Measurements from ENCODE around the gene CIB2. TPM values are rescaled to one million over a fixed set of nuclear protein-coding genes. Genes with fewer than 3 reads are reported as not detected.

Gene CIB2
- total and polyA plus RNA-seq, 2 donors = 6.9 to 11.4 TPM

DNA sequence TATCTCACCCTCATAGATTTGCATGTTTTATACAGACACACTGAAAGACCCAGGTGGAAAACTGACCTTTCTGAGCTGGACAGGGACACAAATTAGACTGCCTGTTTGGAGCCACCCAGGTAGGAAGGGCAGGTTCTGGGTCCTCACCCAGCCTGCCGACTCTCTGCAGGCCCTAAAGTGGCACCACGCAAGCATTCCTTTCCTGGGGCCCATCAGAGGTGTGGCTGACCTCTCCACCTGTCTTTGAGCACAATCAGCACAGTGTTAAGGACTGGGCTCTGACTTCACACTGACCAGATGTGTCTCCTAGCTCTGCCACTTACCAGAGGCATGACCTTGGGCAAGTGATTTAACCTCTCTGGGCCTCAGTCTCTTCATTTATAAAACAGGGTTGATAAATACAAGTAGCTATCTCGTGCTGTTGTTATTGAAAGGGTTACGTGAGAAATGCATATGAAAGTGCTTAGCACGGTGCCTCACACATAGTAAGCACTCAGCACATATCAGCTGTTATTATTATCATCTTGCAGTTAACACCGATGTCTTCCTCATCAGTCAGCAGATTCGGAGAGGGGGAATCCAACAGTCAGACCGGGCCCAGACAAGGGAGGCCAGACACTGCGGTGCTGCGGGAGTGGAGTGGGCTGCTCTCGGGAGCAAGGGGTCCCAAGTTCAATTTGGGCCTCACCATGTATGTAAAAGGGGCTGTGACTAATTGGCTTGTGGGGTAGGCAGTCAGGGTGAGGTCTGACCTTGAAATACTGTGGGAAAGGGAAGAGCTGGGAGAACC lies 51.8 kb downstream of the CIB2 start:
- Histone ChIP-seq H3K36me3 (ENCODE audit: insufficient read depth) (no peaks in the 10 kb centered on the region), H3K4me1 (ENCODE audit: insufficient read depth) (peaks cover 3% of the 10 kb centered on the region), H3K27ac (ENCODE audit: low read depth) (no peak overlapping the region), H3K4me3 (ENCODE audit: low read depth, low read length) (no peak overlapping the region)
- WGBS = 87% methylated on average over 11 of the region's 11 CpGs
- no peak for DNase-seq (ENCODE audit: extremely low spot score)

- no peaks in the 10 kb centered on the region for H3K36me3 ChIP-seq (ENCODE audit: insufficient read depth)
- H3K4me3 ChIP-seq (ENCODE audit: low read depth, low read length) = peak overlapping the region; percentile 94
- WGBS = 13% methylated on average over 7 of the region's 7 CpGs
- H3K27ac ChIP-seq (ENCODE audit: low read depth) = peak overlapping the region; percentile 88
- peaks cover 1% of the 10 kb centered on the region for H3K4me1 ChIP-seq (ENCODE audit: insufficient read depth)
- no peak for DNase-seq (ENCODE audit: extremely low spot score)
These were observed 53.4 kb downstream of the CIB2 start for GRCh38 chr15:78077871-78078210.

DNA sequence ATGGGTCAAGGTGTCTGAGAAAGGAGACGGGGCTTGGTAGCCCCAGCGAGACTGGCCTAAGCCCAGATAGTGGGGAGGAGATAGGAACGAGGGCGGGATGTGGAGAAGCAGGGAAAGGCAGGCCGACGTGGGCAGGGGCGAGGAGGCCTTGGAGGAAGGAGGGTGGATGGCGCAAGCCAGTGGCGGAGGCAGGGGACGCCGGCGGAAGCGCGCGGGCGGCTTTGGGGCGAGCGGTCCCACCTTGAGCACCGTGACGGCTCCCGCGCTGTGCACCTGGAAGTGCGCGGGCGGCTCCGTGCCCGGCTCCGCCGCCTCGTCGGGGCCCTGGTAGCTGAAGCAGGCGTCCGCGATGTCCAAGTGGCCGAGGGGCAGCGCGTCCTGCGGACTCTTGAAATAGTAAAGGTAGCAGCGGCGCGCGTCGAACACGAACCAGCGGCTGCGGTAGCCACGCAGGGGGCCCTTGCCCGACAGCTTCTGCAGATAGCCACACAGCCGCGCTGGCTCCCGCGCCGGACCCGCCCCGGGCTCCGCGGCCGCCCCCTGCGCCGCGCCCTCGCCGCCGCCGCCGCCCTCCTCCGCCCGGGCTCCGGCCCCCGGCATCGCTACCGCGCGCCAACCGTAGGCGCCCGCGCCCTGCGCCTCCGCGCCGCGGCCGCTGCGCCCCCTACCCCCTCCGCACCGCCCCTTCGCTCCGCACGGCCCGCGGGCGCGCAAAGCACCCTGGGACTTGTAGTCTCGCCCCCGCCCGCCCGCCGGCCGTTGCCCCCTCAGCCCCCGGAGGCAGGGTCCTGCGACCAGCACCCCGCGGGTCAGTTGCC lies 54.0 kb downstream of the CIB2 start, which contains the start of gene TBC1D2B:
Gene TBC1D2B, minus strand, starts transcription at position 659 of the 818 bp plus-strand sequence. Its CDS starts 59 bp downstream, at position 600.
- H3K4me1 ChIP-seq (ENCODE audit: insufficient read depth) = no peaks in the 10 kb centered on the region
- peak within 1 kb of the TSS; percentile 94 for H3K4me3 ChIP-seq (ENCODE audit: low read depth, low read length)
- DNase-seq (ENCODE audit: extremely low spot score) = no peak
- peak within 1 kb of the TSS; percentile 88 for H3K27ac ChIP-seq (ENCODE audit: low read depth)
- H3K36me3 ChIP-seq (ENCODE audit: insufficient read depth) = no peaks in the 10 kb centered on the region
- WGBS = under 1% methylated on average over 103 of the region's 104 CpGs

DNA sequence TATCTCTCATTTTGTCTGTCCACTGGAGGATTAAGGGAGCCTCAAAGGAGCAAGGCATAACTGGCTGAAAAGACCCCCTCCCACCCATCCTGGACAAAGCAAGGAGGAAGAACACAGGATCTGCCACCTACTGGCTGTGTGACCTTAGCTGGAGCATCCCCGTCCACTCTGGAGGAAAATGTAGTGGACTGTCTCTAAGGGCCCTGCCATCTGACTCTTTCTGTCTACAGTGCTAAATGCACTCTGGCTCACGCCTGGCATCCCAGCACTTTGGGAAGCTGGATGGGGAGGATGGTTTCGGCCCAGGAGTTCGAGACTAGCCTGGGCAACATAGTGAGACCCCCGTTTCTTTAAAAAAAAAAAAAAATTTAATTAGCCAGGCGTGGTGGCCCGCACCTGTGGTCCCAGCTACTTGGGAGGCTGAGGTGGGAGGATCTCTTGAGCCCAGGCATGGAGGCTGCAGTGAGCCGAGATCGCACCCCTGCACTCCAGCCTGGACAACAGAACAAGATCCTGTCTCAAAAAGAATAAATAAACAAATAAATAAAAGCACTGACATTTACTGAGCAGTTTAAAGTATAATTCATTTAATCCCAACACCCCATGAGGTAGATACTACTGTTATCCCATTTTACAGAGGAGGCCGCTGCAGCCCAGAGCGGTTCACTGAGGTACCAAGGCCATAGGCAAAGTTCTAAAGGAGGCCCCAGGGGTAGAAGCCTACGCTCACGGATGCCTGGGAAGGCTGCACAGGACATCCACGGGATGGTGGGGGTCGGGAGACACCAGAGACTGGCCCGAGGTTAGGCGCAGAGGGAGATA lies 54.8 kb downstream of the CIB2 start:
- Histone ChIP-seq H3K36me3 (ENCODE audit: insufficient read depth) (no peaks in the 10 kb centered on the region), H3K4me3 (ENCODE audit: low read depth, low read length) (peak overlapping the region; percentile 94), H3K4me1 (ENCODE audit: insufficient read depth) (no peaks in the 10 kb centered on the region), H3K27ac (ENCODE audit: low read depth) (peak overlapping the region; percentile 88)
- no peak for DNase-seq (ENCODE audit: extremely low spot score)
- WGBS = 39% methylated on average over 17 of the region's 17 CpGs

DNA sequence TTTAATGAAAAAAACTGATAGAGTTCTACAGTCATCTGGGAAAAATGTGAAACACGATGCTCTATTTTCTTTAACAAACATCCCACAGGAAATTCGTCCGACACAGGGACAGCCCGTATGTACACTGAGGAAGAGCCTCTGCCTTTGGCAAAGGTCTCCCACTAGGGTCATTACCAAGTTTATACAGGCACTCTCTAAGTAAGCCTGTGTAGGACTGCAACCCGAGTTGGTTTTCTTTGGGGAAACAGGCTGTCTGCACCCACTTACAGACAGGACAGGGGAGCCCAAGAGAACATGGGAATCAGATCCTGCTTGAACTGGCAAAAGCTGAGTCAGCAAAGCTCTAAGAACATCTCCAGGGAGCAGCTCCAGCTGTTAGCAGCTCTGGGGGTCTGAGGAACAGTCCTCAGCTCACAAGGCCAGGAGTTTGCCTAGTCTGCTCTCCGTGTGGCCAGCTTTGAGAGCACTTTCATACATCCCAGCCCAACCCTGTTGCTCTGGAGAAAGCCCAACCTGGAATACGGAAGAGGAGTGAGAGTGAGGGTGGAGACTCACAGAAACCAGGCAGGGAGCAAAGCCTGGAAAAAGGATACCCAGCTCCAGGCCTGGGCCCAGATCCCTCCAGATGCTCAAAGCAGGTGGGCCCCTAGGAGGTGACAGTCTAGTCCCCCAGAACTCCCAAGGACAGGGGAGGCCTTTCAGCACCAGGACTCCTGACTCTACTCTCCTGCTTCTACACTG lies 55.6 kb downstream of the CIB2 start:
- no peak for DNase-seq (ENCODE audit: extremely low spot score)
- 17% methylated on average over 7 of the region's 7 CpGs for WGBS
- H3K4me1 ChIP-seq (ENCODE audit: insufficient read depth) = no peaks in the 10 kb centered on the region
- peak overlapping the region; percentile 61 for H3K27ac ChIP-seq (ENCODE audit: low read depth)
- H3K4me3 ChIP-seq (ENCODE audit: low read depth, low read length) = peak overlapping the region; percentile 94
- H3K36me3 ChIP-seq (ENCODE audit: insufficient read depth) = no peaks in the 10 kb centered on the region

- peak overlapping the region; percentile 35 for H3K27ac ChIP-seq (ENCODE audit: low read depth)
- H3K4me3 ChIP-seq (ENCODE audit: low read depth, low read length) = no peak overlapping the region
- 89% methylated on average over 5 of the region's 5 CpGs for WGBS
- no peak for DNase-seq (ENCODE audit: extremely low spot score)
- H3K4me1 ChIP-seq (ENCODE audit: insufficient read depth) = peaks cover 4% of the 10 kb centered on the region
- H3K36me3 ChIP-seq (ENCODE audit: insufficient read depth) = no peaks in the 10 kb centered on the region
These were observed 58.0 kb downstream of the CIB2 start for GRCh38 chr15:78073046-78073787.

- Histone ChIP-seq H3K4me1 (ENCODE audit: insufficient read depth) (peaks cover 4% of the 10 kb centered on the region), H3K4me3 (ENCODE audit: low read depth, low read length) (no peak overlapping the region), H3K27ac (ENCODE audit: low read depth) (peak overlapping the region; percentile 60), H3K36me3 (ENCODE audit: insufficient read depth) (no peaks in the 10 kb centered on the region)
- DNase-seq (ENCODE audit: extremely low spot score) = no peak
- 42% methylated on average over 9 of the region's 9 CpGs for WGBS
These were observed 59.0 kb downstream of the CIB2 start for GRCh38 chr15:78072080-78072892.

DNA sequence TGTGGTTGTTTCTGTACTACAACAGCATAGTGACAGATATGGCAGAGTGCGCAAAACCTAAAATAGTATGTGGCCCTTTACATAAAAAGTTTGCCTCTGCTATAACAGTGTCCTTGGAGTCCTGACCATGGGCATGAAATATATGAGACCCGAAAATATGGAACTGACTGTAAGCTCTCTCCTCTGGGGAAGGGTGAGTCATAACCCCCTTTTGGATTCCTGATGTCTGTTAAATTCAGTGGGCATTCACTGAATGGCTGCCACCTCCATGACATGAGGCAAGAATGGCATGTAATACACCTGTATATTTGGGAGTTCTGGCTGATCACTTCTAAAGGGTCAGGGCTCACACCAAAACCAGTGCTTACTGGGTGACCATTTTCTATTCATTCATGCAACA lies 59.9 kb downstream of the CIB2 start:
- no peak for DNase-seq (ENCODE audit: extremely low spot score)
- Histone ChIP-seq H3K36me3 (ENCODE audit: insufficient read depth) (no peaks in the 10 kb centered on the region), H3K4me3 (ENCODE audit: low read depth, low read length) (no peak overlapping the region), H3K4me1 (ENCODE audit: insufficient read depth) (peaks cover 5% of the 10 kb centered on the region), H3K27ac (ENCODE audit: low read depth) (peak overlapping the region; percentile 60)
- 62% methylated on average over 2 of the region's 2 CpGs for WGBS

GRCh38 chr15:78070049-78070700 lies 61.1 kb downstream of the CIB2 start:
- no peak for DNase-seq (ENCODE audit: extremely low spot score)
- Histone ChIP-seq H3K4me1 (ENCODE audit: insufficient read depth) (peaks cover 10% of the 10 kb centered on the region), H3K27ac (ENCODE audit: low read depth) (no peak overlapping the region), H3K36me3 (ENCODE audit: insufficient read depth) (no peaks in the 10 kb centered on the region), H3K4me3 (ENCODE audit: low read depth, low read length) (no peak overlapping the region)
- whole genome bisulfite sequencing = 74% methylated on average over 4 of the region's 4 CpGs

- peaks cover 13% of the 10 kb centered on the region for H3K4me1 ChIP-seq (ENCODE audit: insufficient read depth)
- H3K27ac ChIP-seq (ENCODE audit: low read depth) = no peak overlapping the region
- DNase-seq (ENCODE audit: extremely low spot score) = no peak
- WGBS = 63% methylated on average over 5 of the region's 5 CpGs
- H3K4me3 ChIP-seq (ENCODE audit: low read depth, low read length) = no peak overlapping the region
- no peaks in the 10 kb centered on the region for H3K36me3 ChIP-seq (ENCODE audit: insufficient read depth)
These were observed 61.7 kb downstream of the CIB2 start for GRCh38 chr15:78069462-78070029.

GRCh38 chr15:78069052-78069414 lies 62.2 kb downstream of the CIB2 start:
- Histone ChIP-seq H3K36me3 (ENCODE audit: insufficient read depth) (no peaks in the 10 kb centered on the region), H3K27ac (ENCODE audit: low read depth) (peak overlapping the region; percentile 45), H3K4me3 (ENCODE audit: low read depth, low read length) (no peak overlapping the region), H3K4me1 (ENCODE audit: insufficient read depth) (peaks cover 13% of the 10 kb centered on the region)
- no peak for DNase-seq (ENCODE audit: extremely low spot score)
- WGBS = 61% methylated on average over 7 of the region's 7 CpGs

All from urinary bladder (tissue), 4 donors.